ENCODE data around the gene LANCL3. TPM values are rescaled to one million over a fixed set of nuclear protein-coding genes. Genes with fewer than 3 reads are reported as not detected.
"Not testable (repeated sequence)": the region's sequence is repeated elsewhere in the genome, so short reads cannot be mapped to it uniquely, and the experiment has no call there.

The LANCL3 gene
- total RNA-seq, 1 experiment from 2014 or later = 0.48 TPM

DNA sequence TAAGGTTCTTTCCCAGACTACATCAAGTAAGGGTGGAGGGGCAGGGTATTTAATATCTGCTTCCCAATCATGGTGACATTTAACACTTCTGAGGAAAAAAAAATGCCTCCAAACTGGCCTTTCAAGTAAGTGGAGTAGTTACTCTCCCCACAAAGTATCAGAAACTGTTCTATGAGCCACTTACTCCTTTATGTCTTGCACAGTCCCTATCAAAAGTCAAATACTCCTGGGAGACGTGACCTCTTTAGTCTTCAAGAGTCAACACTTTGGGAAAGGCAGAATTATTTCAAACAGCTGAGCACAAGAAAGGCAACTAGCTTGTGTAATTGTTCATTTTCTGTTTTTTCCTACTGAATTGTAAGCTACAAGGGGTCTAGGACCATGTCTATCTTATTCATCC lies 1.1 kb upstream of the LANCL3 start:
- POLR2A ChIA-PET; CTCF ChIA-PET; H3K9me3 Mint-ChIP-seq; ATAC-seq; H3K4me3 Mint-ChIP-seq; H3K36me3 Mint-ChIP-seq; H3K27ac Mint-ChIP-seq; DNase-seq (ENCODE audit: low spot score): not testable (repeated sequence)
- H3K27me3 Mint-ChIP-seq (ENCODE audit: low read depth) = peaks cover 12% of the 10 kb centered on the region
- peaks cover 20% of the 10 kb centered on the region for H3K4me1 Mint-ChIP-seq

DNA sequence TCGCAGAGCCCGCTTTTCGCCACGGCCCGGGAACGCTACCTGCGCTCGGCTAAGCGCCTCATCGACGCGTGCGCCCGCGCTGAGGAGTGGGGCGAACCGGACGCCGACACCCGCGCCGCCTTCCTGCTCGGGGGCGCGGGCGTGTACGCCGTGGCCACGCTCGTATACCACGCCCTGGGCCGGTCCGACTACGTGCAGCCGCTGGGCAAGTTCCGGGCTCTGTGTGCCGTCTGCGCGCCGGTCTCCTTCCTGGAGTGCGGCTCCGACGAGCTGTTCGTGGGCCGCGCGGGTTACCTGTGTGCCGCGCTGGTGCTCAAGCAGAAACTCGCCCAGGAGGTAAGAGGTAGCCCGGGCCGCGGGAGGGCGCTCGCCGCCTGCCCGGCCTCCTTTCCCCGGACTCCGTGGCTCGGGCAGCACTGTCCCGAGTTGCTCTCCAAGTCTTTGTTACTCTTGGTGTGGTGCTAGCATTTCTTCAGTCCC lies 687 bp downstream of the LANCL3 start:
- Mint-ChIP-seq H3K4me3 (peak overlapping the region; percentile 74), H3K4me1 (peaks cover 28% of the 10 kb centered on the region), H3K27me3 (ENCODE audit: low read depth) (peaks cover 12% of the 10 kb centered on the region)
- TF ChIP-seq ZNF121 (CRISPR knock-in tag; IDR thresholded peaks at IDR 0.05) = peak; percentile 85; the same call in 1 of the 2 replicates
- TF ChIP-seq, protein P1, sequence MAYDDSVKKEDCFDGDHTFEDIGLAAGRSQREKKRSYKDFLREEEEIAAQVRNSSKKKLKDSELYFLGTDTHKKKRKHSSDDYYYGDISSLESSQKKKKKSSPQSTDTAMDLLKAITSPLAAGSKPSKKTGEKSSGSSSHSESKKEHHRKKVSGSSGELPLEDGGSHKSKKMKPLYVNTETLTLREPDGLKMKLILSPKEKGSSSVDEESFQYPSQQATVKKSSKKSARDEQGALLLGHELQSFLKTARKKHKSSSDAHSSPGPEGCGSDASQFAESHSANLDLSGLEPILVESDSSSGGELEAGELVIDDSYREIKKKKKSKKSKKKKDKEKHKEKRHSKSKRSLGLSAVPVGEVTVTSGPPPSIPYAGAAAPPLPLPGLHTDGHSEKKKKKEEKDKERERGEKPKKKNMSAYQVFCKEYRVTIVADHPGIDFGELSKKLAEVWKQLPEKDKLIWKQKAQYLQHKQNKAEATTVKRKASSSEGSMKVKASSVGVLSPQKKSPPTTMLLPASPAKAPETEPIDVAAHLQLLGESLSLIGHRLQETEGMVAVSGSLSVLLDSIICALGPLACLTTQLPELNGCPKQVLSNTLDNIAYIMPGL (CRISPR knock-in tag; IDR thresholded peaks at IDR 0.05) = 0 out of 2 replicates have a peak, but pooled peaks have one; percentile 29
- ATAC-seq (peak; percentile 75), DNase-seq (ENCODE audit: low spot score) (peak; percentile 60)
- H3K9me3 Mint-ChIP-seq, CTCF ChIA-PET, POLR2A ChIA-PET, H3K36me3 Mint-ChIP-seq, H3K27ac Mint-ChIP-seq: not testable (repeated sequence)

DNA sequence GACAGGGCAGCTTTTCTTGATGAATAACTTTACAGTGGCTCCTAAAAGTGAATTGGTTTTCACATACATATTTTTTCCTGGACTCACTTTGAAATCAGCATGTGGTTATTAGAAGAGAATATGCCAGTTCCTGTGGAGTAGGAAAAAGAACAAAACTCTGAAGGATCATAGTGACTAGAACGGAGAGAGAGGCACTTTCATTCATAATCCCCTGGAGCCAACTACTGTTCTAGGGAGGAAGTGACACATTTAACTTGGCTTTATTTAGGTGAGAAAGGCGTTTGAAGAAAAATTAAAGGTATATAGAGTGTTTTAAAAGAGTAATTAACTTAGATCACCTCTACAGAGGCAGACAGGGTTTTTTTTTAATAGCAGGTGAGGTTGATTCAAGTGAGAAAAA lies 1.7 kb downstream of the LANCL3 start:
- H3K36me3 Mint-ChIP-seq; H3K9me3 Mint-ChIP-seq; H3K27ac Mint-ChIP-seq; CTCF ChIA-PET; POLR2A ChIA-PET; DNase-seq (ENCODE audit: low spot score); ATAC-seq; H3K4me3 Mint-ChIP-seq: not testable (repeated sequence)
- Mint-ChIP-seq H3K27me3 (ENCODE audit: low read depth) (peaks cover 12% of the 10 kb centered on the region), H3K4me1 (peaks cover 35% of the 10 kb centered on the region)

DNA sequence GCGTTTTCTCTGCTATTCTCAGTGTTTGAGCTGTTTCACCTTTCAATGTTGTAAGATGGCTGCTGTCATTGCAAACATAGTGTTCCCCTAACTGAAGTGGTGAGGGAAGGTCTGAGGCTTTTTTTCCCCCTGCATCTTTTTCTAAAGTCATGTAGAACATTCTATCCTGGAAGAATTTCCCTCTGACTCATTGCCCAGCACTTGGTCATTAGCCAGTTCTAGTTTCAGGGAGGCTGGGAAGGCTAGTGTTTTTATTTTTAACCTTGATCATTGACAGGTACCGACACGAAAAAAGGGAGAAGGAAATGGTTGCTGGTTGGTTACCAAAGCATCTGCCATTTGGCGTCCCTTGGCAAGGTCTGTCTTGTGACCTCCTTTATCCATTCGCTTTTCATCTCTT lies 6.6 kb downstream of the LANCL3 start:
- Mint-ChIP-seq H3K4me1 (peaks cover 28% of the 10 kb centered on the region), H3K9me3 (no peaks in the 10 kb centered on the region), H3K4me3 (no peak overlapping the region), H3K27ac (no peak overlapping the region), H3K27me3 (ENCODE audit: low read depth) (no peaks in the 10 kb centered on the region; the same call in 1 of the 2 replicates), H3K36me3 (no peaks in the 10 kb centered on the region)
- CTCF ChIA-PET = no interaction called here
- no peak for TF ChIP-seq EMX1 (CRISPR knock-in tag; IDR thresholded peaks at IDR 0.05)
- TF ChIP-seq, protein P2, sequence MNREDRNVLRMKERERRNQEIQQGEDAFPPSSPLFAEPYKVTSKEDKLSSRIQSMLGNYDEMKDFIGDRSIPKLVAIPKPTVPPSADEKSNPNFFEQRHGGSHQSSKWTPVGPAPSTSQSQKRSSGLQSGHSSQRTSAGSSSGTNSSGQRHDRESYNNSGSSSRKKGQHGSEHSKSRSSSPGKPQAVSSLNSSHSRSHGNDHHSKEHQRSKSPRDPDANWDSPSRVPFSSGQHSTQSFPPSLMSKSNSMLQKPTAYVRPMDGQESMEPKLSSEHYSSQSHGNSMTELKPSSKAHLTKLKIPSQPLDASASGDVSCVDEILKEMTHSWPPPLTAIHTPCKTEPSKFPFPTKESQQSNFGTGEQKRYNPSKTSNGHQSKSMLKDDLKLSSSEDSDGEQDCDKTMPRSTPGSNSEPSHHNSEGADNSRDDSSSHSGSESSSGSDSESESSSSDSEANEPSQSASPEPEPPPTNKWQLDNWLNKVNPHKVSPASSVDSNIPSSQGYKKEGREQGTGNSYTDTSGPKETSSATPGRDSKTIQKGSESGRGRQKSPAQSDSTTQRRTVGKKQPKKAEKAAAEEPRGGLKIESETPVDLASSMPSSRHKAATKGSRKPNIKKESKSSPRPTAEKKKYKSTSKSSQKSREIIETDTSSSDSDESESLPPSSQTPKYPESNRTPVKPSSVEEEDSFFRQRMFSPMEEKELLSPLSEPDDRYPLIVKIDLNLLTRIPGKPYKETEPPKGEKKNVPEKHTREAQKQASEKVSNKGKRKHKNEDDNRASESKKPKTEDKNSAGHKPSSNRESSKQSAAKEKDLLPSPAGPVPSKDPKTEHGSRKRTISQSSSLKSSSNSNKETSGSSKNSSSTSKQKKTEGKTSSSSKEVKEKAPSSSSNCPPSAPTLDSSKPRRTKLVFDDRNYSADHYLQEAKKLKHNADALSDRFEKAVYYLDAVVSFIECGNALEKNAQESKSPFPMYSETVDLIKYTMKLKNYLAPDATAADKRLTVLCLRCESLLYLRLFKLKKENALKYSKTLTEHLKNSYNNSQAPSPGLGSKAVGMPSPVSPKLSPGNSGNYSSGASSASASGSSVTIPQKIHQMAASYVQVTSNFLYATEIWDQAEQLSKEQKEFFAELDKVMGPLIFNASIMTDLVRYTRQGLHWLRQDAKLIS (CRISPR knock-in tag; IDR thresholded peaks at IDR 0.05; ENCODE audit: borderline replicate concordance) = no peak
- TF ChIP-seq, protein P3, sequence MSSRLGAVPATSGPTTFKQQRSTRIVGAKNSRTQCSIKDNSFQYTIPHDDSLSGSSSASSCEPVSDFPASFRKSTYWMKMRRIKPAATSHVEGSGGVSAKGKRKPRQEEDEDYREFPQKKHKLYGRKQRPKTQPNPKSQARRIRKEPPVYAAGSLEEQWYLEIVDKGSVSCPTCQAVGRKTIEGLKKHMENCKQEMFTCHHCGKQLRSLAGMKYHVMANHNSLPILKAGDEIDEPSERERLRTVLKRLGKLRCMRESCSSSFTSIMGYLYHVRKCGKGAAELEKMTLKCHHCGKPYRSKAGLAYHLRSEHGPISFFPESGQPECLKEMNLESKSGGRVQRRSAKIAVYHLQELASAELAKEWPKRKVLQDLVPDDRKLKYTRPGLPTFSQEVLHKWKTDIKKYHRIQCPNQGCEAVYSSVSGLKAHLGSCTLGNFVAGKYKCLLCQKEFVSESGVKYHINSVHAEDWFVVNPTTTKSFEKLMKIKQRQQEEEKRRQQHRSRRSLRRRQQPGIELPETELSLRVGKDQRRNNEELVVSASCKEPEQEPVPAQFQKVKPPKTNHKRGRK (CRISPR knock-in tag; IDR thresholded peaks at IDR 0.05; ENCODE audit: borderline replicate concordance) = no peak
- TF ChIP-seq, protein P4, sequence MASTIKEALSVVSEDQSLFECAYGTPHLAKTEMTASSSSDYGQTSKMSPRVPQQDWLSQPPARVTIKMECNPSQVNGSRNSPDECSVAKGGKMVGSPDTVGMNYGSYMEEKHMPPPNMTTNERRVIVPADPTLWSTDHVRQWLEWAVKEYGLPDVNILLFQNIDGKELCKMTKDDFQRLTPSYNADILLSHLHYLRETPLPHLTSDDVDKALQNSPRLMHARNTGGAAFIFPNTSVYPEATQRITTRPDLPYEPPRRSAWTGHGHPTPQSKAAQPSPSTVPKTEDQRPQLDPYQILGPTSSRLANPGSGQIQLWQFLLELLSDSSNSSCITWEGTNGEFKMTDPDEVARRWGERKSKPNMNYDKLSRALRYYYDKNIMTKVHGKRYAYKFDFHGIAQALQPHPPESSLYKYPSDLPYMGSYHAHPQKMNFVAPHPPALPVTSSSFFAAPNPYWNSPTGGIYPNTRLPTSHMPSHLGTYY (CRISPR knock-in tag; IDR thresholded peaks at IDR 0.05) = no peak
- TF ChIP-seq, protein P5, sequence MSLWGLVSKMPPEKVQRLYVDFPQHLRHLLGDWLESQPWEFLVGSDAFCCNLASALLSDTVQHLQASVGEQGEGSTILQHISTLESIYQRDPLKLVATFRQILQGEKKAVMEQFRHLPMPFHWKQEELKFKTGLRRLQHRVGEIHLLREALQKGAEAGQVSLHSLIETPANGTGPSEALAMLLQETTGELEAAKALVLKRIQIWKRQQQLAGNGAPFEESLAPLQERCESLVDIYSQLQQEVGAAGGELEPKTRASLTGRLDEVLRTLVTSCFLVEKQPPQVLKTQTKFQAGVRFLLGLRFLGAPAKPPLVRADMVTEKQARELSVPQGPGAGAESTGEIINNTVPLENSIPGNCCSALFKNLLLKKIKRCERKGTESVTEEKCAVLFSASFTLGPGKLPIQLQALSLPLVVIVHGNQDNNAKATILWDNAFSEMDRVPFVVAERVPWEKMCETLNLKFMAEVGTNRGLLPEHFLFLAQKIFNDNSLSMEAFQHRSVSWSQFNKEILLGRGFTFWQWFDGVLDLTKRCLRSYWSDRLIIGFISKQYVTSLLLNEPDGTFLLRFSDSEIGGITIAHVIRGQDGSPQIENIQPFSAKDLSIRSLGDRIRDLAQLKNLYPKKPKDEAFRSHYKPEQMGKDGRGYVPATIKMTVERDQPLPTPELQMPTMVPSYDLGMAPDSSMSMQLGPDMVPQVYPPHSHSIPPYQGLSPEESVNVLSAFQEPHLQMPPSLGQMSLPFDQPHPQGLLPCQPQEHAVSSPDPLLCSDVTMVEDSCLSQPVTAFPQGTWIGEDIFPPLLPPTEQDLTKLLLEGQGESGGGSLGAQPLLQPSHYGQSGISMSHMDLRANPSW (CRISPR knock-in tag; conservative IDR thresholded peaks at IDR 0.05; ENCODE audit: low read depth) = no peak
- no peak for TF ChIP-seq ZNF121 (CRISPR knock-in tag; IDR thresholded peaks at IDR 0.05)
- TF ChIP-seq CREB1 (CRISPR knock-in tag; IDR thresholded peaks at IDR 0.05) = no peak
- TF ChIP-seq, protein P6, sequence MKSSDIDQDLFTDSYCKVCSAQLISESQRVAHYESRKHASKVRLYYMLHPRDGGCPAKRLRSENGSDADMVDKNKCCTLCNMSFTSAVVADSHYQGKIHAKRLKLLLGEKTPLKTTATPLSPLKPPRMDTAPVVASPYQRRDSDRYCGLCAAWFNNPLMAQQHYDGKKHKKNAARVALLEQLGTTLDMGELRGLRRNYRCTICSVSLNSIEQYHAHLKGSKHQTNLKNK (CRISPR knock-in tag; IDR thresholded peaks at IDR 0.05) = no peak
- no peak for ATAC-seq
- no peak for DNase-seq (ENCODE audit: low spot score)
- POLR2A ChIA-PET = no interaction called here

Data from WTC11 (cell line).